ENCODE measurements around the gene MAP6D1.

The MAP6D1 gene

DNA sequence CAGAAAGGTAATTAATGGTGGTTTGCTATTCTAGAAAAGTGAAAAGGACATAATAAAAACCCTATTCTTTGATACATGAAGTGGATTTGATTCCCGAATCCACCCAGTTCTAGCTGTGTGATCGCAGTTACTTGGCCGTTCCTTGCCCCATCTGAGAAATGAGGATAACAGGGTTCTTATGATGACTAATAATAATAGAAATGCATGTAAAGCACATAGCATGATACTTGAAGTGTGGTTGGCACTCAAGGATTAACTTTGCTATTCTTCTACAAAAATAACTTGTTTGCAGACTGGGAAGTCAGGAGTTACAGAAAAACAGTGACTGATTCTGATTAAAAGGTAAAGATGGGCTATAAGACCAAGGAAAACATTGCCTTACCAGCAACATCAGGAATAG is 32.5 kb upstream of the MAP6D1 start:
- TF ChIP-seq, protein P1, sequence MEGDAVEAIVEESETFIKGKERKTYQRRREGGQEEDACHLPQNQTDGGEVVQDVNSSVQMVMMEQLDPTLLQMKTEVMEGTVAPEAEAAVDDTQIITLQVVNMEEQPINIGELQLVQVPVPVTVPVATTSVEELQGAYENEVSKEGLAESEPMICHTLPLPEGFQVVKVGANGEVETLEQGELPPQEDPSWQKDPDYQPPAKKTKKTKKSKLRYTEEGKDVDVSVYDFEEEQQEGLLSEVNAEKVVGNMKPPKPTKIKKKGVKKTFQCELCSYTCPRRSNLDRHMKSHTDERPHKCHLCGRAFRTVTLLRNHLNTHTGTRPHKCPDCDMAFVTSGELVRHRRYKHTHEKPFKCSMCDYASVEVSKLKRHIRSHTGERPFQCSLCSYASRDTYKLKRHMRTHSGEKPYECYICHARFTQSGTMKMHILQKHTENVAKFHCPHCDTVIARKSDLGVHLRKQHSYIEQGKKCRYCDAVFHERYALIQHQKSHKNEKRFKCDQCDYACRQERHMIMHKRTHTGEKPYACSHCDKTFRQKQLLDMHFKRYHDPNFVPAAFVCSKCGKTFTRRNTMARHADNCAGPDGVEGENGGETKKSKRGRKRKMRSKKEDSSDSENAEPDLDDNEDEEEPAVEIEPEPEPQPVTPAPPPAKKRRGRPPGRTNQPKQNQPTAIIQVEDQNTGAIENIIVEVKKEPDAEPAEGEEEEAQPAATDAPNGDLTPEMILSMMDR (IDR thresholded peaks at IDR 0.05; ENCODE audit: low read depth, low read length, missing control alignments), result no peak
- H3K4me3 ChIP-seq (ENCODE audit: low read depth, low read length), result no peak overlapping the region
- in situ Hi-C loops (cut with HindIII; ENCODE audit: low sequenced_read_pairs), result no loop called here
- DNase-seq (ENCODE audit: low read depth), result no peak

DNA sequence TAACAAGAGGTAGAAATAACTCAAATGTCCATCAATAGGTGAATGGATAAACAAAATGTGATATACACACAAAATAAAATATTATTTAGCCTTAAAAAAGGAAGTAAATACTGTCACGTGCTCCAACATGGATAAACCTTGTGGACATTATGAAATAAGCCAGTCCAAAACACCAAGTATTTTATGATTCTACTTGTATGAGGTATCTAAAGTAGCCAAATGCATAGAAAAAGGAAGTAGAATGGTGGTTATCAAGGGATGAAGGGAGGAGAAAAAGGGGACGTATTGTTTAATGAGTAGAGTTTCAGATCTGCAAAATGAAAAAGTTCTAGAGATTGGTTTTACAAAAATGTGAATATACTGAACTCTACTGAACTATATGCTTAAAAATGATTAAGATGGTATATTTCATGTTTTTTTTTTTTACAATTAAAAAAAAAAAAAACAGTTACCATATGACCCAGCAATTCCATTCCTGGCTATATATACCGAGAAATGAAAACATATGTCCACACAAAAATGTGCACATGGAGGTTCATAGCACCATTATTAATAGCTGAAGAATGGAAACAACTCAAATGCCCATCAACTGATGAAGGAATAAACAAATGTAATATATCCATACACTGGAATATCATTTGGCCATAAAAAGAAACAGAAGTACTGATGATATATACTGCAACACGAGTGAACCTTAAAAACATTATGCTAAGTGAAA is 29.1 kb upstream of the MAP6D1 start:
- TF ChIP-seq, protein P1 (IDR thresholded peaks at IDR 0.05; ENCODE audit: low read depth, low read length, missing control alignments), result no peak
- no peak overlapping the region for H3K4me3 ChIP-seq (ENCODE audit: low read depth, low read length)
- in situ Hi-C loops (cut with HindIII; ENCODE audit: low sequenced_read_pairs), result no loop called here
- no peak for DNase-seq (ENCODE audit: low read depth)

DNA sequence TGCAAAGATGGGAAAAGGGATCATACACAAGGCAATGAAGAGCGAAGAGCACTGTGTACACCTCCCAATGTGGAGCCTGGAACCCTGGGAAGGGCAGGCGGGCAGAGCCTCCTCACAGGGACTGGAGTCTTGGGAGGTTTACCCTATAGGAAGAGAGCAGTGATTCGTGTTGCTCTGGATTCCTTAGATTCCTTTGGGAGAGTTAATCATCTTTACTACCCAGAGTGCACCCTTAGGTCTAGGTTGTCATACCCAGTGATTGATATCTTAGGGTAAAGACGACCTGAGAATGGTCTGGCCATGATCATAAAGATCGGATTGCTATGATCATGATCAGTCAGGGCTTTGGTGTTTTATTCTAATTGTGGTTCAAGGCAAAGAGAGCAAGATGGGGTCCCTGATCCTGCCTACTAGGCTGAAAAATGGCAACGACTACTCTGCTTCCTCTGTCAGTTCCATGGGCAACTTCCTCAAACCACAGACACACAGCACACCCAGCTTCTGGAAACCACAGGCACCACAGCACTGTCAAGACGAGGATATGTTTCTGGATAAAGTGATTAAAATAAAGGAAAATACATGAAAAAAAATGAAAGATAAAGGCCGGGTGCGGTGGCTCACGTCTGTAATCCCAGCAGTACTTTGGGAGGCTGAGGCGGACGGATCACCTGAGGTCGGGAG is 20.4 kb upstream of the MAP6D1 start:
- in situ Hi-C loops (cut with HindIII; ENCODE audit: low sequenced_read_pairs), result no loop called here
- no peak overlapping the region for H3K4me3 ChIP-seq (ENCODE audit: low read depth, low read length)
- TF ChIP-seq, protein P1 (IDR thresholded peaks at IDR 0.05; ENCODE audit: low read depth, low read length, missing control alignments), result no peak
- DNase-seq (ENCODE audit: low read depth), result no peak

DNA sequence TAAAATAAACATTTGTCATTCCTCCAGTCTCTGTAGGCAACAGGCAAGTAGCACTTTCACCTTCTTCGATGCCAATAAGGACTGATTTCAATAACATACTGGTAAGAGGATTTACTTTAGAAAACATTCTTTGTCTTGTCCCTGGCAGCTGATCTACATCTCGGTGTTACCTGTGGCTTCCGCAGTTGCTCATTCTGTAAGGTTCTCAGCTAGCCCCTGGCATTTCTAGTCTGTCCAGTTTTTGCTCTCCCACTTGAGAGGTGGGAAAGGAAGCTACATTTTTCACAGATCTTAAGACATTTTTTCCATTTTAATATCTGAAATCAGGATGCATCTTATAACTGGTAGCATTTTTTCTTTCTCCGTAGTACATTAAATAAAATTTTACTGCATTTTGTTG is 19.7 kb upstream of the MAP6D1 start:
- no peak for DNase-seq (ENCODE audit: low read depth)
- TF ChIP-seq, protein P1 (IDR thresholded peaks at IDR 0.05; ENCODE audit: low read depth, low read length, missing control alignments), result no peak
- H3K4me3 ChIP-seq (ENCODE audit: low read depth, low read length), result no peak overlapping the region
- in situ Hi-C loops (cut with HindIII; ENCODE audit: low sequenced_read_pairs), result no loop called here

DNA sequence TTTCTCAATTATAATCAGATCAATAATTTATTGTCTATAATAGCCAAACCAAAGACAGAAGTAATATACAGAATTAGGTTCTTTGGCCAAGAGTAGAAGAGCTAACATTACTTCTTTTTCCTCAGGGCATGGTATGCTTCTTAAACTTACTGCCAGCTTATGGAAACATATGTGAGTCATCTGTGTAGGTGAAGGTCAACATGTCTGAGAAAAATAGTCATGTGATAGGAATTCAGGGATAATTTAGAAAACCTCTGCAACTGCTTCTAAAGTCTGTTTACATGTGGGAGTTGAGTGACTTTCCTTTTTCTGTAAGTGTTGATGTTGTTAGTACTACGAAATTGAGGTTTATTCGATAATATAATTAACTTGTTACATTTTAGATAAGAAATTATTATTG is 19.2 kb upstream of the MAP6D1 start:
- H3K4me3 ChIP-seq (ENCODE audit: low read depth, low read length), result no peak overlapping the region
- TF ChIP-seq, protein P1 (IDR thresholded peaks at IDR 0.05; ENCODE audit: low read depth, low read length, missing control alignments), result no peak
- peak; percentile 45 for DNase-seq (ENCODE audit: low read depth)
- in situ Hi-C loops (cut with HindIII; ENCODE audit: low sequenced_read_pairs), result no loop called here

DNA sequence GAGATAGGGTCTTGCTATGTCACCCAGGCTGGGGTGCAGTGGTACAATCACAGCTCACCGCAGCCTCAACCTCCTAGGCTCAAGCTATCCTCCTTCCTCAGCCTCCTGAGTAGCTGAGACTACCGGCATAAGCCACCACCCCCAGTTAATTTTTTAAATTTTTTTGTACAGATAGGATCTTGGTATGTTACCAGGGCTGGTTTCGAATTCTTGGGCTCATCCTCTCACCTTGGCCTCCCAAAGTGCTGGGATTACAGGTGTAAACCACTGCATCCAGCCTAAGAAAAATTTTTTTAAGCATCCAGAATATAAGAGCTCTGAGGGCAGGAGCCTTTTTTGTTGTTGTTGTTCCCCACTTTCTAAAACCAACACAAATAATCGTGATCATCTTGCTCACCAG is 14.4 kb upstream of the MAP6D1 start:
- TF ChIP-seq, protein P1 (IDR thresholded peaks at IDR 0.05; ENCODE audit: low read depth, low read length, missing control alignments), result no peak
- DNase-seq (ENCODE audit: low read depth), result no peak
- no peak overlapping the region for H3K4me3 ChIP-seq (ENCODE audit: low read depth, low read length)
- in situ Hi-C loops (cut with HindIII; ENCODE audit: low sequenced_read_pairs), result no loop called here

Data from astrocyte of the cerebellum (primary cell).